IMR-90 (cell line): ENCODE data around the gene SNIP1. TPM values are rescaled to one million over a fixed set of nuclear protein-coding genes. Genes with fewer than 3 reads are reported as not detected.

Experiments
- ATAC-seq: fragments of 200-7000 bp; cut with Tn5 transposase; 2 replicates; pipeline ENCODE4 v1.9.1; 2020; ENCODE audit warnings: low read depth, mild to moderate bottlenecking, moderate library complexity
- BruUV-seq: library from RNA; stranded (reverse); fragments of 400-500 nt; replicated peaks from 2 replicates; lab custom pipeline; 2021; lab: Mats Ljungman, UMichigan
- CTCF ChIA-PET: fragments of 300-600 bp; formaldehyde crosslinking; extraction: SDS; loops from one replicate; lab custom pipeline; 2021; ENCODE audit warnings: antibody characterized with exemption; lab: Yijun Ruan, JAX
- POLR2A ChIA-PET: fragments of 300-600 bp; sonication (Branson Sonifier 250); formaldehyde crosslinking; loops from one replicate; lab custom pipeline; 2022; ENCODE audit warnings: antibody characterized with exemption; ENCODE audit not compliant: unreplicated experiment; lab: Charles Lee
- DNase-seq: peaks from one replicate; pipeline ENCODE4 v3.0.0; 2013
- H2AFZ ChIP-seq: replicated peaks from 2 replicates; pipeline ENCODE3; 2013; ENCODE audit warnings: low read length, mild to moderate bottlenecking; ENCODE audit not compliant: poor library complexity
- H2AK5ac ChIP-seq: 2 replicates; pipeline ENCODE4 v1.6.1; 2013; ENCODE audit warnings: low read depth, low read length, inconsistent platforms
- H2AK9ac ChIP-seq: replicated peaks from 2 replicates; pipeline ENCODE3; 2013; ENCODE audit warnings: mild to moderate bottlenecking, low read depth, low read length, moderate library complexity; ENCODE audit not compliant: poor library complexity
- H2BK120ac ChIP-seq: 2 replicates; pipeline ENCODE4 v1.6.1; 2013; ENCODE audit warnings: low read depth, low read length, inconsistent platforms
- H2BK15ac ChIP-seq: 3 replicates; pipeline ENCODE4 v1.6.1; 2013; ENCODE audit warnings: low read depth, low read length, inconsistent platforms
- H2BK20ac ChIP-seq: 2 replicates; pipeline ENCODE4 v1.6.1; 2013; ENCODE audit warnings: low read depth, mild to moderate bottlenecking, inconsistent platforms, low read length, moderate library complexity
- H2BK5ac ChIP-seq: 2 replicates; pipeline ENCODE4 v1.6.1; 2013; ENCODE audit warnings: mild to moderate bottlenecking, low read depth, low read length, inconsistent platforms; ENCODE audit not compliant: poor library complexity, severe bottlenecking
- H3K14ac ChIP-seq: replicated peaks from 2 replicates; pipeline ENCODE4 v1.6.1; 2013; ENCODE audit warnings: low read depth, low read length, inconsistent platforms
- H3K18ac ChIP-seq: 2 replicates; pipeline ENCODE4 v1.6.1; 2013; ENCODE audit warnings: low read depth, low read length, control low read depth
- H3K23ac ChIP-seq: 2 replicates; pipeline ENCODE4 v1.6.1; 2013; ENCODE audit warnings: low read depth, low read length, inconsistent platforms
- H3K27ac ChIP-seq: 2 replicates; pipeline ENCODE4 v1.5.1; 2013; ENCODE audit warnings: mild to moderate bottlenecking, control low read depth, low read length; ENCODE audit not compliant: insufficient read depth
- H3K27me3 ChIP-seq: 2 replicates; pipeline ENCODE4 v1.6.1; 2013; ENCODE audit warnings: low read length; ENCODE audit not compliant: control insufficient read depth, insufficient read depth
- H3K36me3 ChIP-seq: 2 replicates; pipeline ENCODE4 v1.6.1; 2013; ENCODE audit warnings: low read length, mixed read lengths; ENCODE audit not compliant: control insufficient read depth, insufficient read depth
- H3K4ac ChIP-seq: 2 replicates; pipeline ENCODE4 v1.6.1; 2013; ENCODE audit warnings: low read depth, low read length, inconsistent platforms
- H3K4me1 ChIP-seq: 2 replicates; pipeline ENCODE4 v1.6.1; 2013; ENCODE audit warnings: low read length, mixed read lengths; ENCODE audit not compliant: control insufficient read depth, insufficient read depth
- H3K4me2 ChIP-seq: 2 replicates; pipeline ENCODE4 v1.6.1; 2013; ENCODE audit warnings: low read depth, mild to moderate bottlenecking, control low read depth, low read length, moderate library complexity
- H3K4me3 ChIP-seq: 2 replicates; pipeline ENCODE4 v1.5.1; 2013; ENCODE audit warnings: low read depth, mild to moderate bottlenecking, control low read depth, low read length, moderate library complexity; ENCODE audit not compliant: insufficient read depth
- H3K56ac ChIP-seq: 2 replicates; pipeline ENCODE4 v1.6.1; 2013; ENCODE audit warnings: low read length, inconsistent platforms; ENCODE audit not compliant: insufficient read depth; ENCODE audit errors: extremely low read depth
- H3K79me1 ChIP-seq, 2 experiments: 2 replicates each; pipeline ENCODE4 v1.6.1; 2013; ENCODE audit warnings: low read length in 2 of 2, inconsistent platforms in 1 of 2, low read depth in 1 of 2
- H3K9ac ChIP-seq: 2 replicates; pipeline ENCODE4 v1.6.1; 2013; ENCODE audit warnings: low read depth, low read length, control low read depth
- H3K9me1 ChIP-seq: 2 replicates; pipeline ENCODE4 v1.6.1; 2013; ENCODE audit warnings: low read length, inconsistent platforms; ENCODE audit not compliant: insufficient read depth
- H3K9me3 ChIP-seq: 2 replicates; pipeline ENCODE4 v1.6.1; 2013; ENCODE audit warnings: low read length; ENCODE audit not compliant: control insufficient read depth, insufficient read depth
- H4K20me1 ChIP-seq: 2 replicates; pipeline ENCODE4 v1.6.1; 2013; ENCODE audit warnings: low read length, inconsistent platforms; ENCODE audit not compliant: insufficient read depth
- H4K5ac ChIP-seq: 2 replicates; pipeline ENCODE4 v1.6.1; 2013; ENCODE audit warnings: mild to moderate bottlenecking, low read depth, low read length, control low read depth
- H4K8ac ChIP-seq, 2 experiments: 2 replicates each; pipeline ENCODE4 v1.6.1; 2013; ENCODE audit warnings: low read depth in 2 of 2, low read length in 2 of 2, control low read depth in 1 of 2, inconsistent platforms in 1 of 2
- H4K91ac ChIP-seq: 2 replicates; pipeline ENCODE4 v1.6.1; 2013; ENCODE audit warnings: low read depth, low read length, inconsistent platforms; ENCODE audit not compliant: insufficient read depth
- BHLHE40 ChIP-seq: fragments of 150-350 bp; IDR thresholded peaks from 2 replicates; pipeline ENCODE4 v1.6.1; 2016; ENCODE audit warnings: mild to moderate bottlenecking, low read depth, low read length
- CEBPB ChIP-seq: IDR thresholded peaks from 2 replicates; pipeline ENCODE4 v1.6.1; 2012; ENCODE audit warnings: low read depth, low read length, improper control_type of control experiment
- CTCF ChIP-seq: conservative IDR thresholded peaks from 2 replicates; pipeline ENCODE4 v1.5.1; 2012; ENCODE audit warnings: mild to moderate bottlenecking, low read depth, low read length, improper control_type of control experiment
- FOS ChIP-seq: fragments of 150-350 bp; IDR thresholded peaks from 2 replicates; pipeline ENCODE4 v1.6.1; 2016; ENCODE audit warnings: low read depth, low read length
- MAFK ChIP-seq: IDR thresholded peaks from 2 replicates; pipeline ENCODE4 v1.6.1; 2012; ENCODE audit warnings: low read depth, low read length, improper control_type of control experiment
- NFE2L2 ChIP-seq: fragments of 150-350 bp; IDR thresholded peaks from 2 replicates; pipeline ENCODE4 v1.6.1; 2016; ENCODE audit warnings: low read depth, mild to moderate bottlenecking, low read length
- RCOR1 ChIP-seq: IDR thresholded peaks from 2 replicates; pipeline ENCODE4 v1.6.1; 2012; ENCODE audit warnings: mild to moderate bottlenecking, low read length, improper control_type of control experiment; ENCODE audit not compliant: insufficient replicate concordance
- RFX5 ChIP-seq: IDR thresholded peaks from 2 replicates; pipeline ENCODE4 v1.8.0; 2012; ENCODE audit warnings: low read depth, mild to moderate bottlenecking, low read length, moderate library complexity
- SMC3 ChIP-seq: fragments of 150-350 bp; IDR thresholded peaks from 2 replicates; pipeline ENCODE4 v1.6.1; 2016; ENCODE audit warnings: low read depth, mild to moderate bottlenecking, antibody characterized with exemption, low read length, moderate library complexity
- USF2 ChIP-seq: fragments of 150-350 bp; IDR thresholded peaks from 2 replicates; pipeline ENCODE4 v1.6.1; 2017; ENCODE audit warnings: mild to moderate bottlenecking, antibody characterized with exemption, low read length, low read depth
- WGBS, 2 experiments: methylation state at CpG; one replicate each; pipeline versions ENCODE4 v1.1.5 to v1.1.7; 2013; ENCODE audit warnings: missing lambda C conversion rate in 2 of 2; ENCODE audit not compliant: insufficient read length in 1 of 2; ENCODE audit errors: extremely low coverage in 2 of 2; 5-methylcytosine and 5-hydroxymethylcytosine counted together
- dilution Hi-C: fragments of 300-500 bp; cut with HindIII; formaldehyde crosslinking; loops from one replicate; pipeline ENCODE4 v1.14.3; 2018; ENCODE audit warnings: low sequenced_read_pairs; ENCODE audit not compliant: unreplicated experiment
- in situ Hi-C: fragments of 300-500 bp; cut with MboI; formaldehyde crosslinking; loops from 3 replicates; pipeline ENCODE4 v1.14.3; 2019; ENCODE audit warnings: low sequenced_read_pairs, inconsistent platforms, mixed read lengths
- intact Hi-C: fragments of 100-400 bp; cut with micrococcal nuclease; formaldehyde crosslinking; loops from 2 replicates; pipeline ENCODE4 v1.10.0; 2022
- polyA plus RNA-seq, 3 experiments: library from polyadenylated mRNA; depleted of rRNA; stranded (reverse); fragments of >200 nt; gene quantifications; 2 replicates each; pipeline ENCODE4 v1.2.3, GENCODE V29; 2012; ENCODE audit warnings: low replicate concordance in 1 of 3
- total RNA-seq: library from RNA; depleted of rRNA; stranded (reverse); fragments of >200 nt; gene quantifications from 2 replicates; pipeline ENCODE4 v1.2.3, GENCODE V29; 2012

The SNIP1 gene
- total and polyA plus RNA-seq, 2 of the 4 experiments (the other 2 are of a cell fraction) = 6.8 to 11.3 TPM

- Histone ChIP-seq H2BK20ac (no peak overlapping the region), H3K56ac (no peak overlapping the region), H3K4me1 (no peaks in the 10 kb centered on the region), H3K23ac (no peak overlapping the region), H2AK5ac (no peak overlapping the region), H3K4me2 (no peak overlapping the region), H2AK9ac (no peak overlapping the region), H3K27me3 (no peaks in the 10 kb centered on the region), H2AFZ (no peak overlapping the region), H3K14ac (no peak overlapping the region), H2BK120ac (no peak overlapping the region), H3K18ac (no peak overlapping the region), H2BK5ac (no peak overlapping the region), H3K79me1 (peaks cover 16 to 24% of the 10 kb centered on the region in 2 experiments), H4K5ac (no peak overlapping the region), H4K8ac (no peak overlapping the region), H3K9ac (no peak overlapping the region), H3K4me3 (no peak overlapping the region), H4K91ac (no peak overlapping the region), H3K9me1 (no peaks in the 10 kb centered on the region; the same call in 1 of the 2 replicates), H4K20me1 (no peaks in the 10 kb centered on the region), H3K36me3 (peaks cover 30% of the 10 kb centered on the region), H3K4ac (no peak overlapping the region), H2BK15ac (no peak overlapping the region), H3K27ac (no peak overlapping the region), H3K9me3 (no peaks in the 10 kb centered on the region)
- no peak for TF ChIP-seq RFX5
- TF ChIP-seq MAFK = no peak
- no peak for TF ChIP-seq SMC3
- no peak for TF ChIP-seq CEBPB
- no peak for TF ChIP-seq FOS
- TF ChIP-seq BHLHE40 = no peak
- TF ChIP-seq NFE2L2 = no peak
- TF ChIP-seq CTCF = no peak
- no peak for TF ChIP-seq RCOR1
- no peak for TF ChIP-seq USF2
- BruUV-seq = no TSS peak
- dilution Hi-C loops (no loop called here), intact Hi-C loops (loop anchor here (5.0 kb wide), 1 partner anchor 81 kb away; no protein-coding TSS in a partner anchor), in situ Hi-C loops (no loop called here)
- CTCF ChIA-PET = no interaction called here
- no CpG with 5 or more reads among the region's 2 CpGs for WGBS, 2 experiments
- POLR2A ChIA-PET = no interaction called here
- no peak for ATAC-seq
- DNase-seq = no peak
Measured at GRCh38 chr1:37506740-37507139, 47.4 kb downstream of the SNIP1 start.
